ENCODE measurements around the gene LCP2.

DNA sequence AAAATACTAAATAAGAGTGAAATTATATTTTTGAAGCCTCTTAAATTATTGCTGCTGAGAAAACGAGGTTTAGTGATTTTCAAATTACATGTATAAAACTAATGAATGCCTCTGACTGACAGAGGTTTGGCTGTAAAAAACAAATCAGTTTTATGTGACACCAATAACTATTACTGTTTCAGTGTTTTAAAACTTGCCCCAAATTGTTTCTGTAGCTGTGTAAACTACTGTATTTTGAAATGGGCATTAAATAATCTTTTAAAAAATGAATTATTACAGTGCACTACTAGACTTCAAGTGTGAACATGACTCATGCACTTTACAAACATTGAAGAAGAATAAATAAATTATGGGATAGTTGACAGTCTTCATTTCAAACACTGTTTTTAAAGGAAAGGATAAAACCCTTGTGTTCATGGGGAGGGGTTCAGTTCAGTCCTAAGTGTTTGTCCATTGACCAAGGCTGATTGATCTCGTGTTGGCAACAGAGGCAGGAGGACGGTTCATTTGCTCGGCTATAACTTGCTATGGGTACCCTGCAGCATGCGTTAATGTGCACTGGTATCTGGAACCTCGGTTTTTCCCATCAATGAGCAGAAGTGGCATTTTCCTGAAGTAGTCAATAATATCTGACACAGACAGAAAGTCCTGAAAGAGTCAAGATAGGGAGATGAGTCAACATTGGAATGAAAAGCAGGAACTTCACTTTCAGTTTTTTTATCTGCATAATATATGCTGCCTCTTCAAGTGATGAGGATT is 49.2 kb downstream of the LCP2 start:
- TF ChIP-seq, protein P1, sequence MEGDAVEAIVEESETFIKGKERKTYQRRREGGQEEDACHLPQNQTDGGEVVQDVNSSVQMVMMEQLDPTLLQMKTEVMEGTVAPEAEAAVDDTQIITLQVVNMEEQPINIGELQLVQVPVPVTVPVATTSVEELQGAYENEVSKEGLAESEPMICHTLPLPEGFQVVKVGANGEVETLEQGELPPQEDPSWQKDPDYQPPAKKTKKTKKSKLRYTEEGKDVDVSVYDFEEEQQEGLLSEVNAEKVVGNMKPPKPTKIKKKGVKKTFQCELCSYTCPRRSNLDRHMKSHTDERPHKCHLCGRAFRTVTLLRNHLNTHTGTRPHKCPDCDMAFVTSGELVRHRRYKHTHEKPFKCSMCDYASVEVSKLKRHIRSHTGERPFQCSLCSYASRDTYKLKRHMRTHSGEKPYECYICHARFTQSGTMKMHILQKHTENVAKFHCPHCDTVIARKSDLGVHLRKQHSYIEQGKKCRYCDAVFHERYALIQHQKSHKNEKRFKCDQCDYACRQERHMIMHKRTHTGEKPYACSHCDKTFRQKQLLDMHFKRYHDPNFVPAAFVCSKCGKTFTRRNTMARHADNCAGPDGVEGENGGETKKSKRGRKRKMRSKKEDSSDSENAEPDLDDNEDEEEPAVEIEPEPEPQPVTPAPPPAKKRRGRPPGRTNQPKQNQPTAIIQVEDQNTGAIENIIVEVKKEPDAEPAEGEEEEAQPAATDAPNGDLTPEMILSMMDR (conservative IDR thresholded peaks at IDR 0.05 in 1 of 2, IDR thresholded peaks at IDR 0.05 in 1 of 2; ENCODE audit: low read depth in 1 of 2, low read length in 2 of 2): no peak
- no peak for TF ChIP-seq EZH2 (IDR thresholded peaks at IDR 0.05; ENCODE audit: low read length, missing control alignments)

All from fibroblast of lung (primary cell).